GM15510 (cell line): Measurements from ENCODE around the gene PTOV1.

Experiments used
- POLR2A ChIP-seq: IDR thresholded peaks from 3 replicates; pipeline ENCODE4 v1.6.1; 2011; ENCODE audit warnings: borderline replicate concordance; ENCODE audit not compliant: insufficient read length; ENCODE audit errors: extremely low read depth

Gene PTOV1

DNA sequence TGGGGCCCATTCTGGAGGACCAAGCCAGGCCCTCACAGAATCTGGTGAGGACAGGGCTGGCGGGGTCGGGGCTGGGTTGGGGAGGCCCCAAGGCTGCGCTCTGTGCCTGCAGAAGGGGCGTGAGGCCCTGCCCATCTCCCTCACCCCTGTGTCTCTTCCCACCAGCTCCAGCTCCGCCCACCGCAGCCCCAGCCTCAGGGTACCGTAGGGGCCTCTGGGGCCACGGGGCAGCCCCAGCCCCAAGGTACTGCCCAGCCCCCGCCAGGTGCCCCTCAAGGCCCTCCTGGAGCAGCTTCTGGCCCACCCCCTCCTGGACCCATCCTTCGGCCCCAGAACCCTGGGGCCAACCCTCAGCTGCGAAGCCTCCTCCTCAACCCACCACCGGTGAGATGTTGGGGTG lies 15.4 kb upstream of the PTOV1 start:
- TF ChIP-seq POLR2A = no peak

- no peak for TF ChIP-seq POLR2A
Observed at GRCh38 chr19:49836176-49837008, 14.6 kb upstream of the PTOV1 start.

GRCh38 chr19:49837009-49837310 lies 14.0 kb upstream of the PTOV1 start:
- no peak for TF ChIP-seq POLR2A

DNA sequence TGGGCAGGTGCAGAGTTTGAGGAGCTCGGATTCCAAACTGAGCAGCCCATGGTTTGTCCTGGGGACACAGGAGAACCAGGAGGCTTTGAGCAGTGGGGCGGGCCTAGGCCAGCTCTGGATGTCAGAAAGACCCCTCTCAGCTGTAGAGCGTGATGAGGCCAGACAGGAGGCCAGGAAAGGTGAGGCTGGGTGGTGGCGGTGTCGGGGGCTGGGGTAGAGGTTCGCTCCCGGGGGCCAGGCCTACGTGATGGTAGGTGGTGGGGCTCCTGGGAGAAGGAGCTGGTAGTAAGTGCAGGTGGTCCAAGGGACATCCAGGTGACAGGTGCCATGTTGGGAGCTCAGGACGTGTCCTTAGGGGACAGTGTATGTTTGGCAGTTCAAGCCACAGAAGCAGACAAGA lies 13.5 kb upstream of the PTOV1 start:
- TF ChIP-seq POLR2A = no peak

GRCh38 chr19:49838885-49839588 lies 11.9 kb upstream of the PTOV1 start:
- no peak for TF ChIP-seq POLR2A

- TF ChIP-seq POLR2A = no peak
Observed at GRCh38 chr19:49839713-49840112, 11.2 kb upstream of the PTOV1 start.

GRCh38 chr19:49840321-49840720 lies 10.6 kb upstream of the PTOV1 start:
- TF ChIP-seq POLR2A = no peak

DNA sequence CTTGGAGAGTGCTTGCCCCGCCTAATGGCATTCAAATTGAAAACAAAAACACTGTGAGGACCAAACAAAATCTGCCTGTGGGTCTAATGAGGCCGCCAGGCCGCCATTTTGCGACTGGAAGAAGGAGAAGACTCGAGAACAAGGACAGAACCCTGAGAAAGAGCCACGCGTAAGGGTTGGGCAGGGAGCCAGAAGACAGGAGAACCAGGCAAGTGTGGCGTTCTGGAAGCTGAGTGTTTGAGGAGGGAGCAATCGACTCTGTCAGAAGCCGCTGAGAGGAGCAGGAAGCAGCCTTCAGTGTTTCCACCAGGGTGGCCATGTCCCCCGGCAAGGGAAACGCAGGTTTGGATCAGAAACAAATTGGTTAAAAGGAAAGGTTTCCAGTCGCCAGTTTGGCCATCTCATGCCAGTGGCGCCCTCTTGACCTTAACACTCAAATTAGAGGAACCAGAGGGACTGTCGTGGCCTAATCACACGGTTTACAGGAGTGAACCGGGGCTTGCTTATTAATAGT lies 10.2 kb upstream of the PTOV1 start:
- no peak for TF ChIP-seq POLR2A

DNA sequence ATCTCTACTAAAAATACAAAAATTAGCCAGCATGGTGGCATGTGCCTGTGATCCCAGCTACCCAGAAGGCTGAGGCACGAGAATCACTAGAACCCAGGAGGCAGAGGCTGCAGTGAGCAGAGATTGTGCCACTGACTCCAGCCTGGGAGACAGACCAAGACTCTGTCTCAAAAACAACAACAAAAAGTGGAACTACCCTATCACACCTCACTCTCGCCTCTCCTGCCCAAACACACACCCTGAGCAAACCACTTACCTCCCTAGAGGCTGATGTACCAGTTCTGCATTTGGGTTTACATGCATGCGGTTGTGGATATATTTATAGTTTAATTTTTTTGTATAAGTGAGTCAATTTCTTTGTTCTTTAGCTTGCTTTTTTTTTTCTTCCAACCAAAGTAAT lies 7.7 kb upstream of the PTOV1 start:
- no peak for TF ChIP-seq POLR2A

GRCh38 chr19:49844138-49845095 lies 6.5 kb upstream of the PTOV1 start:
- TF ChIP-seq POLR2A = no peak

DNA sequence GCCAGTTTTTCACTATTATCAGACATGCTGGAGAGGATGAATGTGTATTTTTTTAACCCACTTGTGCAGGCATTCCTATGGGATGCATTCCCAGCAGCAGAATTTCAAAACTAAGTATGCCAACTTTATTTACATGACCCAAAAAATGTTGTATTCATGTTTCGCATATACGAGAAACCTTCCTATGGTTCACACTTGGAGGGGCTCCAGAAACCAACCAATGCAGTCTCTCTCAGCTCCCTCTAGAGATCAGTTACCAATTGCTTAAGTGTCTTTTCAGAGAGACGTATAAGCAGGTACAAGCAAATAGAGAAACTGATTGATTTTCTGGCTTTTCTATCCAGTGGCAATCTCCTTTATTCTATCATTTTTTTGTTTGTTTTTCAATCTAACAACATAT lies 5.5 kb upstream of the PTOV1 start:
- TF ChIP-seq POLR2A = no peak

- no peak for TF ChIP-seq POLR2A
Observed at GRCh38 chr19:49846408-49846807, 4.6 kb upstream of the PTOV1 start.

GRCh38 chr19:49847731-49848696 lies 2.9 kb upstream of the PTOV1 start:
- no peak for TF ChIP-seq POLR2A

DNA sequence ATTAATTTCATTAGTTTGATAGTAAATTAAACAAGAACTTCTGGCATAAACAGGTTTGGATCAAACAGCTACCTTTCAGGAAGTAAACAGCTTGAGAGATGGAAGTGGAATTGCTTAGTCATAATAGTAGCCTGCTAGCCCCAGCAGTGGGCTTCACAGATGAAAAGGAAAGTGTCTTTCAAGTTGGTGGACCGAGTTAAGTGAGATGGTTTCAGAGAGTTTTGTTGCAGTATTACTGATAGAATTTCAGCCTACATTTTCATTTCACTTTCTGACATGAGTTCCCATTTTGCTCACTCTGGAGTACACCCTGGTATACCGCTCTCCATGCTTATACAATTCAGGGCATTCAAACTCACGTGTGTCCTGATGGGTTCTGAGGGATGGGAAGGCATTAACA lies 2.0 kb upstream of the PTOV1 start:
- no peak for TF ChIP-seq POLR2A
